Psoas muscle (tissue), 8 donors: ENCODE results near the gene FARP1. TPM values are rescaled to one million over a fixed set of nuclear protein-coding genes. Genes with fewer than 3 reads are reported as not detected.

Experiments used
- ATAC-seq, 4 donors: fragments of 200-7000 bp; cut with Tn5 transposase; one replicate each; pipeline ENCODE4 v1.9.1; 2020; ENCODE audit warnings: moderate library complexity in 3 of 4, mild to moderate bottlenecking in 2 of 4
- DNase-seq, 2 donors: peaks; one replicate each; pipeline ENCODE4 v3.0.0-alpha.2; 2020
- H3K27ac ChIP-seq: fragments of 200-600 bp; one replicate; pipeline ENCODE4 v1.8.0; 2022
- H3K27me3 ChIP-seq, 3 donors: fragments of 200-600 bp in 1 of 3; one replicate each; pipeline versions ENCODE4 v1.6.1 to v1.8.0; 2013 to 2022; ENCODE audit warnings: low read length in 2 of 3, mild to moderate bottlenecking in 2 of 3, moderate library complexity in 1 of 3; ENCODE audit not compliant: insufficient read depth in 3 of 3
- H3K36me3 ChIP-seq, 2 donors: fragments of 200-600 bp in 1 of 2; one replicate each; pipeline versions ENCODE4 v1.6.1 to v1.8.0; 2013 to 2022; ENCODE audit warnings: low read depth in 1 of 2, mild to moderate bottlenecking in 1 of 2, moderate library complexity in 1 of 2; ENCODE audit not compliant: insufficient read depth in 1 of 2
- H3K4me1 ChIP-seq: fragments of 200-600 bp; one replicate; pipeline ENCODE4 v1.8.0; 2022
- H3K4me3 ChIP-seq: fragments of 200-600 bp; one replicate; pipeline ENCODE4 v1.8.0; 2022; ENCODE audit warnings: mild to moderate bottlenecking
- H3K9me3 ChIP-seq: fragments of 200-600 bp; one replicate; pipeline ENCODE4 v1.8.0; 2022
- WGBS, 3 donors: extraction: QIAGEN DNeasy Blood & Tissue Kit; methylation state at CpG; one replicate each; pipeline versions ENCODE4 v1.1.6 to v1.1.7; 2013; 5-methylcytosine and 5-hydroxymethylcytosine counted together
- intact Hi-C, 2 donors: fragments of 100-400 bp; cut with DNase I; formaldehyde crosslinking; loops; one replicate each; pipeline versions ENCODE4 v1.11.0 to v1.14.2; 2022
- polyA plus RNA-seq, 3 donors: library from polyadenylated mRNA; stranded (reverse); fragments of 200-250 nt; gene quantifications; one replicate each; pipeline ENCODE4 v1.2.3, GENCODE V29; 2013
- total RNA-seq, 4 donors: library from RNA; stranded (reverse); fragmentation: NEBNext Ultra II Directional in 2 of 4; extraction: Animal tissue kit (Norgen Biotek cat#: 25700) in 2 of 4; gene quantifications; one replicate each; pipeline versions ENCODE4 v1.2.1 to v1.2.4, GENCODE V29; 2021 to 2023
- TF ChIP-seq, protein P1 (sequence below): fragments of 200-600 bp; IDR thresholded peaks from one replicate; pipeline ENCODE4 v1.8.0; 2022; ENCODE audit warnings: antibody characterized with exemption
- donor health status: healthy with polysubstance abuse.
- donor health status: DM: no; HTN: no; CAD: no; lungs with moderate emphysema.
- donor health status: Bipolar disorder and iron deficiency.
- donor health status: healthy.
- donor health status: DM: yes; HTN: yes; CAD: no.
- donor health status: DM: no; HTN: no; CAD: no.
- donor health status: DM: no; HTN: no; CAD: no.
- donor health status: DM: yes; HTN: yes; CAD: no.

FARP1 gene
- total and polyA plus RNA-seq, 7 donors = 5.7 to 19.4 (median 9.2) TPM

DNA sequence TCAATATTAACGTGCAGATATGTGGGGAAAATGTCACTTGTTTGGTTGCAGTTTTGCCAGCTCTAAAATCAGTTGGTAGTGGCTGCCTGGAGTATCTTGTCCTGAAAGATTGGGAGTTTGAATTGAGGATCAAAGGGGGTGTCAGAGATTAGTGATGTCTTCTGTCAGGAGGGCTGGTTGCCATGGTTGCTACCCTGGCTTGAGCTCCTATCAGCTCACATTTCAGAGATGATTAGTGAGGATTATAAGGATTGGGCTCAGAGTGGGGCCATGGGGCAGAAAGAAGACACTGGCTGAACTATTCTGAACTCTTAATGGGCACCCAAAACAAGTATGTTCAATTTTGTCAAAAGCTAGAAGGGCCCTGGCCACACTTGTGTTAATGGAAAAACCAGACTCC, 129.7 kb downstream of the FARP1 start:
- DNase-seq (no peak), ATAC-seq (no peak)
- TF ChIP-seq, protein P1, sequence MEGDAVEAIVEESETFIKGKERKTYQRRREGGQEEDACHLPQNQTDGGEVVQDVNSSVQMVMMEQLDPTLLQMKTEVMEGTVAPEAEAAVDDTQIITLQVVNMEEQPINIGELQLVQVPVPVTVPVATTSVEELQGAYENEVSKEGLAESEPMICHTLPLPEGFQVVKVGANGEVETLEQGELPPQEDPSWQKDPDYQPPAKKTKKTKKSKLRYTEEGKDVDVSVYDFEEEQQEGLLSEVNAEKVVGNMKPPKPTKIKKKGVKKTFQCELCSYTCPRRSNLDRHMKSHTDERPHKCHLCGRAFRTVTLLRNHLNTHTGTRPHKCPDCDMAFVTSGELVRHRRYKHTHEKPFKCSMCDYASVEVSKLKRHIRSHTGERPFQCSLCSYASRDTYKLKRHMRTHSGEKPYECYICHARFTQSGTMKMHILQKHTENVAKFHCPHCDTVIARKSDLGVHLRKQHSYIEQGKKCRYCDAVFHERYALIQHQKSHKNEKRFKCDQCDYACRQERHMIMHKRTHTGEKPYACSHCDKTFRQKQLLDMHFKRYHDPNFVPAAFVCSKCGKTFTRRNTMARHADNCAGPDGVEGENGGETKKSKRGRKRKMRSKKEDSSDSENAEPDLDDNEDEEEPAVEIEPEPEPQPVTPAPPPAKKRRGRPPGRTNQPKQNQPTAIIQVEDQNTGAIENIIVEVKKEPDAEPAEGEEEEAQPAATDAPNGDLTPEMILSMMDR = no peak
- Histone ChIP-seq H3K27ac (no peak overlapping the region), H3K36me3 (no peaks in the 10 kb centered on the region), H3K4me1 (peaks cover 3% of the 10 kb centered on the region), H3K27me3 (no peaks in the 10 kb centered on the region), H3K9me3 (no peaks in the 10 kb centered on the region), H3K4me3 (no peak overlapping the region)
- intact Hi-C loops = no loop called here
- 35 to 43% (median 36%) methylated on average over 1 of the region's 1 CpG for WGBS, 3 donors

DNA sequence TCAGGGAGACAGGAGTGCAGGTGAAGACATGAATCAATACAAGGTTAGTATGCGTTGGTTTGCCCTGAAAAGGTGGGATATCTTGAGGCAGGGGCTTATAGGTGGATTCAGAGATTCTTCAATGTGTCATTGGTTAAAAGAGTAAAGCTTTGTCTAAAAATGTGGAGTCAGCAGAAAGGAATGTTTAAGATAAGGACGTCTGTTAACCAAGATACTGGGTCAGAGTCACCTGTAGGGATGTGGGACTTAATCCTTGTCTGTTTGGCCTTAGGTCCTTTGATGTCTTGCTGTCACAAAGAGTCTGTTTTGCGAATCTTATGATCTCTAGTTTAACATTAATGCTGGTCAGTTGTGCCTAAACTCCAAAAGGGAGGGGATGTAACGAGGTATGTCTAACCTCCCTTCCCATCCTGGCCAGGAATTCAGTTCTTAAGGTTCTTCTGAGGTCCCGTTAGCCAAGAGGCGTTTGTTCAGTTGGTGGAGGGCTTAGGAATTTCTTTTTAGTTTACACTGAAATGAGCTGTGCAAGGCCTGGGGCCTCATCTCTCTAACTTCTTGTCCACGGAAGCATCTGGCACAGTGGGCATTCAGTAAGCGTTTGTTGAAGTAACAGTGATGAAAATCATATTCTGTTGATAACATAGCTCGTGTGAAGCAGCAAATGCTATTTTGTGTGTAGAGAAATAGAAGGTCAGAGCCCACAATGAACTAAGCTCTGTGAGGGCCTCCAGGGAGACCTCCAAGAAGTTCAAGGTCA, 130.4 kb downstream of the FARP1 start:
- WGBS, 3 donors = 94 to 97% (median 95%) methylated on average over 9 of the region's 9 CpGs
- Histone ChIP-seq H3K27me3 (no peaks in the 10 kb centered on the region), H3K27ac (no peak overlapping the region), H3K9me3 (no peaks in the 10 kb centered on the region), H3K4me1 (peaks cover 3% of the 10 kb centered on the region), H3K4me3 (no peak overlapping the region), H3K36me3 (no peaks in the 10 kb centered on the region)
- DNase-seq = no peak
- no peak for ATAC-seq
- TF ChIP-seq, protein P1 = no peak
- intact Hi-C loops = no loop called here

DNA sequence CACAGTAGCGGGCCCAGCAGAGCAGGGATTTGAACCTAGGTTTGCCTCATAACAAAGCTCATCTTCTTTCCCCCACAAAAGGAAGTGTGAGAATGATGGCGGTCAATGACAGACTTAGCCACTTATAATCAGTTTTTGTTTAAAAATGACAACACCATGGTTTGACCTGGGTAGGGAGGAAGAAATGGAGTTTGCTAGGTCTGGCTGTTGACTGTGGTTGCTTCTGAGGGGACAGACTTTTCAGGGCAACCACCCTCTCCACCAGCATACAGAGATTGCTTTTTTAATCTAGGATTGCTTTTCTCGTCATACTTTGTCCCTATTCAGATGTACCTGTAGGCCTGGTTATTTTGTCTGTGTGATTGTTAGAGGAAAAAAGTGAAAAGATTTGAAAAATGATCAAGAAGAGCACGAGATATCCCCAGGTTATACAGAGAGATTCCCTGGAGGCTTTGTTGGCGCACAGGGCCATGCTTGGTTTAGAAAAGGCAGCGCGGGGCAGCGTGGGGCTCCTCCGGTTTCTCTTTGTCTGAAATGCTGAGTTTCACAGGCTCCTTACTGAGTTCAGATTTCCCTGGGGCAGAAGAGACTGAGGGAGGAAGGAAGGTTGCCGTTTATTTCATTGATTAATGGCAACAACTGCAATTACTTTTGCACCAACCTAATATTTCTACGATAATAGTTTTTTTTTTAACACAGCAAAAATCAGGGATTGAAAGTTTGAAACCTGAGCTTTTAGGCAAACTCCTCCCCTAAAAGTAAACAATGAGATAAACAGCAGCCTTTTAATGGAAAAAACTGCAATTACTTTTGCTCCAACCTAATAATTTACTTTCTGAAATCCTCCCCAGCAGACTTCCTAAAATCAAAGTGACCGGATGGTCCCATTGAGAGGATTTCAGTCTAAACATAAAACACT, 131.2 kb downstream of the FARP1 start:
- ATAC-seq (no peak), DNase-seq (no peak)
- Histone ChIP-seq H3K36me3 (no peaks in the 10 kb centered on the region), H3K27me3 (no peaks in the 10 kb centered on the region), H3K9me3 (no peaks in the 10 kb centered on the region), H3K4me1 (peaks cover 3% of the 10 kb centered on the region), H3K27ac (no peak overlapping the region), H3K4me3 (no peak overlapping the region)
- 65 to 67% (median 65%) methylated on average over 12 of the region's 12 CpGs for WGBS, 3 donors
- intact Hi-C loops = no loop called here
- TF ChIP-seq, protein P1 = no peak

DNA sequence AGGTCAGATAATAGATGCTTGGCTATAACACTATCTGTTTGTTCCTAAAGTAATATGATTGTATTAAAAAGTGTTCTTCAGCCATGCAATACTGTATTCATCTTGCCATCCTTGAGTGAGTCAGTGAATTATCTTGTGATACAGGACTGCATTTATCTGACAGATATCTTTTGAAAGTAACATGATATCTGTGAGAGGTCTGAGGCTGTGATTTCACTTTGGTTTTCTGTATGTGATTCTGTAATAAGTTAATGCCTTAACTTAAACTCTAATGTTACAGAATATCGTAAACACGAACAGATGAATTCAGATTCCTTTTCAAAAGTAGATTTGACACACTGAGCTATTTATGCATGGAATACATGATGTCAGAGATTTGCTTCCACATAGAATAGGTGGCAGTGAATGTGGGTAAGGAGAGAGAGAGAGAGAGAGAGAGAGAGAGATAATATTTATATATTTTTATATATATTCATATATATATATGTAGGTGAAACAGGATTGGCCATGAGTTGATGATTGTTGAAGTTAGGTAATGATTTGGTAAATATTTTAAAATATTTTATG, 132.1 kb downstream of the FARP1 start:
- peaks cover 3% of the 10 kb centered on the region for H3K4me1 ChIP-seq
- no peaks in the 10 kb centered on the region for H3K36me3 ChIP-seq
- H3K27me3 ChIP-seq = no peaks in the 10 kb centered on the region
- no peaks in the 10 kb centered on the region for H3K9me3 ChIP-seq
- no peak for DNase-seq
- intact Hi-C loops = no loop called here
- no peak for ATAC-seq
- no peak overlapping the region for H3K4me3 ChIP-seq
- TF ChIP-seq, protein P1 = no peak
- 51 to 74% (median 63%) methylated on average over 2 of the region's 2 CpGs for WGBS, 3 donors
- H3K27ac ChIP-seq = no peak overlapping the region
